Cerebellar nuclear complex (tissue), 1 donor: Measurements from ENCODE around the gene ZNF217.
"Not testable (repeated sequence)": the region's sequence is repeated elsewhere in the genome, so short reads cannot be mapped to it uniquely, and the experiment has no call there.

Experiments
- DNase-seq, 2 experiments: peaks; one replicate each; lab custom pipeline; 2025; lab: John Stamatoyannopoulos, UW

The ZNF217 gene

GRCh38 chr20:53622247-53623133 lies 28.9 kb upstream of the ZNF217 start:
- DNase-seq = no peak

DNA sequence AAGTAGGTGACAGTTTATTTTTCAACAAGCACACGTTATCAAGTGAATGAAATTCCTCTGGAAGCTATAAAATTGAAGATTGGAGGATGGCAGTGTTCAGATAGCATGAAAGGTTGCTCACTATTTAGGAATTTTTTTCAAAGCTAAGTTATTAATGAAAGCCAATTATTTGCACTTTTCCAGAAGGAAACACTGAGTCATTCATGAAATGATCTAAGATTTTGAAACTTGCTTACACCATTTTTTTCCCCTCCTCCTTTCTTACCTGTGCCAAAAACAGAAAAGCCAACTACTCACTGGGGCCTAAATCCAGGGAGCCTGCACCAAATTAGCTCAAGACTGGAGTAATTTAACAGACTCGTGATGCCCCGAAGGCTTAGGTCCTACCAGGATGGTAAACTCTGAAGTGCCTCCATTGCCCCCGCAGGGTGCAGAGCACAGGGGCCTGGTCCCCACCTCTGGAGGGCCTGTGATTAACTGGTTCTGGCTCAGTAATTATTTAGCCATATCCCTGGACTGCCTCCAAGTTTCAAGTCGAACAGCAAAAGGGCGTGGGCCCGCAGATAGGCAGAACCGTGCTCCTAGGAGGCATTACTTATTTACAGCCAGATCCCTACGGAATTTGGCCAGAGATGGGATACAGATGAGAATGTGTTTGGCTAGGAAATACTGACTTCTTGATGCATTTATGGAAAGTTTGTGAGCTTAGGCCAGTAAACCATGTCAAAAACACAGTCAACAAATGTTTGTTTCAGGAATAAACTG lies 28.0 kb upstream of the ZNF217 start:
- no peak for DNase-seq

- DNase-seq = not testable (repeated sequence)
Measured at GRCh38 chr20:53618490-53619000, 24.9 kb upstream of the ZNF217 start.

DNA sequence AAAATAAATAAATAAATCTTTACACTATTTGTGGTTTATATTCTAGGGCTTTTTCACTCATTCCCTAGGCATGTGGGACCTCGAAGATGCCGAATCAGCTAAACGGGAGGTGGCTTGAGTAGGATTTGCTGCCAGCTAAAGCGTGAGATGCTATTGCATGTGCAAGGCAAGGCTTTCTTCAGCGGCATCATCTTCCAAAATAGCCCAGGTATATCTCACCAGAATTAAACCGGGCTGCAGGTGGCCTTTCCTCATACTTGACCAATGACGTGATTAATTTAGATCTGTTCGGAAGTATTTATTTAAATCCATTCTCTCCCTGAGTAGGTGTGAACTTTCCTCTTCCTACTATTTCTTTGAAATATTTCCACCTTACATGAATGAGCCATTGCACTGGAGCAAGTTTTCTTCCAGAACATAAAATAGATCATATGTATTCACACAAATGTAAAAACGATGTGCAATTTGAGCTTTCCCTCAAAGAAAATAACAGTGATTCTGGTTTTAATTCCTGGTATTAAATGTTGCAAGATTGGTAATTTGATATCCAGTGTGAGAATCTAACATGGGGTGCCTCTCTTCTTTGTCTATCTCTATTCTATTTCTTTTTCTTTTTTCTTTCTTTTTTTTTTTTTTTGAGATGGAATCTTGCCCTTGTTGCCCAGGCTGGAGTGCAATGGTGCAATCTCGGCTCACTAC lies 24.3 kb upstream of the ZNF217 start:
- no peak for DNase-seq

DNA sequence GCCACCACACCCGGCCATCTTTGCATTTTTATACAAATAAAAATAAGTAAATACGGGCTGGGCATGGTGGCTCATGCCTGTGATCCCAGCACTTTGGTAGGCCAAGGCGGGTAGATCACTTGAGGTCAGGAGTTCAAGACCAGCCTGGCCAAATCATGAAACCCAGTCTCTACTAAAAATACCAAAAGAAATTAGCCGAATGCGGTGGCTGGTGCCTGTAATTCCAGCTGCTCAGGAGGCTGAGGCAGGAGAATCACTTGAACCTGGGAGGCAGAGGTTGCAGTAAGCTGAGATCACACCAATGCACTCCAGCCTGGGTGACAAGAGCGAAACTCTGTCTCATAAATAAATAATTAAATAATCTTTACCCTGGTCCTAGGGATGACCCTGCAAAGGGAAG lies 22.9 kb upstream of the ZNF217 start:
- DNase-seq = not testable (repeated sequence)

GRCh38 chr20:53613748-53614147 lies 20.1 kb upstream of the ZNF217 start:
- no peak for DNase-seq

DNA sequence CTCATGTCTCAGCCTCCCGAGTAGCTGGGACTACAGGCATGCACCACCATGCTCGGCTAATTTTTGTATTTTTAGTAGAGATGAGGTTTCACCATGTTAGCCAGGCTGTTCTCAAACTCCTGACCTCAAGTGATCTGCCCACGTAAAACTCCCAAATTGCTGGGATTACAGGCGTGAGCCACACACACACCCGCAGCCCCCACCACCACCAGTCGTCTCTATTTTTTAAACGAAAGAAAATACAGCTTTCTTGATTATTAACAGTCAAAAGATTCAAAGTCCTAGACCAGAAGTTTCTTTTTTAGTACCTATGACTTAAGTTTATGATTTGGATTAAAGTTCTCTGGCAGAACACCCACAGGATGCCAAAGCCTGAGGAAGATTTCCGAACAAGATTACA lies 18.6 kb upstream of the ZNF217 start:
- DNase-seq = not testable (repeated sequence)

DNA sequence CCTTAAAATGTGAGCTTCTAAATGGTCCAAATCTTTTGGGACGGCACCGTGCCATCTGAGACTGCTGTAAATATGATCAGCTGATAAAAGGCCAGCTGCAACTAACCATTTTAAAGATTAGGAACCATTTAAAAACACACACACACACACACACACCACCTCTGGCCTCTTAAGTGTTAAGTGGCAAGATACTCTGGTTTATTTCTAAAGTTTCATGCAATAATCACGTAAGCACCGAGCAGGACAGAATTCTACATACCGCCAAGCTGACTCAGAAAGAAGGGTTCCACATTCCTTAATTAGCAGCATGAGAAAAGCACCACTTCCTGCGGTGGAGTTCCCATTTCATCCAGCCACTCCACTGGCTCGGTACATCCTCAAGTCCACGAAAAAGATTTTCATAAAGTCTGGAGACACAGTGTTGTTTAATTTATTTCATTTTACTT lies 17.8 kb upstream of the ZNF217 start:
- DNase-seq = no peak

DNA sequence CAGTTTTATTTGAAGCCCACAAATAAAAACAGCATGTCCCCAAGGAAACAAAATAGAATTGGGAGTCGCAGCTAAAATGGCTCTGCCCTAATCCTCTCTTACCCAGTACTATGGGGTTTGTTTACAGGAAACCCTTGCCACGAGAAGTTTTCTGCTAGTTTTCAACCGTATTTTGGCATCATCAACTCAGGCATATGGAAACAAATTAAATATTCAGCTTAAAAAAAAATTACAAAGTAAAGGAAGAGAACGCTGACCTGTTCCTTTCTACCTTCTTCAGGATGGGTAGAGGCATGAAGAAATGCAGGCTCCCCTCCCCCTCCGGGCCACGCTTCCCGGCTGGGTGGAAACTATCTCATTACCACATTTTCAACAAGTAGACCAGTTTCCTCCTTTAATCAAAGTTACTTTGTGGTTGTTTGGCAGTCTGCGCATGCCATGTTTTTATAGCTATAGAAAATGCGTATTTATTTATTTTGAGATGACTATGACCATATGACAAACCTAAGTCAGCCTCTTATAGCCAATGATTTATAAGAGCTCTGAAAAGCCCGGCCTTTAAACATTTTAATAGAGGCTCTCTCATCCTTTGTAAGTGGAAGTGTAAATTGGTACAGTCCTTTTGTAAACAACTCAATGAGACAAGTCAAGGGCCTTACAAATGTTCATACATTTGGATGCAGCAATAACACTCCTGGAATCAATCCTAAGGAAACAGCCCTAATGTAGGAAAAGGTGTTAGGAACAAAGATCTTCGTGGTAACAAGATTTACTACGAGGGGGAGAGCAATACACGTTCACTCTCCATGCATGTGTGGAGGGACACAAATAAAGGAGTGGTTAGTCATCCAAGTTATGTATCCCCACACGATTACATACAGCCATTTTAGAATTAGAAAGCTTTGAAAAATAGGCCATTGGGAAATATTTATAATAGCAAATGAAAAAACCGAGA lies 16.1 kb upstream of the ZNF217 start:
- DNase-seq = no peak

DNA sequence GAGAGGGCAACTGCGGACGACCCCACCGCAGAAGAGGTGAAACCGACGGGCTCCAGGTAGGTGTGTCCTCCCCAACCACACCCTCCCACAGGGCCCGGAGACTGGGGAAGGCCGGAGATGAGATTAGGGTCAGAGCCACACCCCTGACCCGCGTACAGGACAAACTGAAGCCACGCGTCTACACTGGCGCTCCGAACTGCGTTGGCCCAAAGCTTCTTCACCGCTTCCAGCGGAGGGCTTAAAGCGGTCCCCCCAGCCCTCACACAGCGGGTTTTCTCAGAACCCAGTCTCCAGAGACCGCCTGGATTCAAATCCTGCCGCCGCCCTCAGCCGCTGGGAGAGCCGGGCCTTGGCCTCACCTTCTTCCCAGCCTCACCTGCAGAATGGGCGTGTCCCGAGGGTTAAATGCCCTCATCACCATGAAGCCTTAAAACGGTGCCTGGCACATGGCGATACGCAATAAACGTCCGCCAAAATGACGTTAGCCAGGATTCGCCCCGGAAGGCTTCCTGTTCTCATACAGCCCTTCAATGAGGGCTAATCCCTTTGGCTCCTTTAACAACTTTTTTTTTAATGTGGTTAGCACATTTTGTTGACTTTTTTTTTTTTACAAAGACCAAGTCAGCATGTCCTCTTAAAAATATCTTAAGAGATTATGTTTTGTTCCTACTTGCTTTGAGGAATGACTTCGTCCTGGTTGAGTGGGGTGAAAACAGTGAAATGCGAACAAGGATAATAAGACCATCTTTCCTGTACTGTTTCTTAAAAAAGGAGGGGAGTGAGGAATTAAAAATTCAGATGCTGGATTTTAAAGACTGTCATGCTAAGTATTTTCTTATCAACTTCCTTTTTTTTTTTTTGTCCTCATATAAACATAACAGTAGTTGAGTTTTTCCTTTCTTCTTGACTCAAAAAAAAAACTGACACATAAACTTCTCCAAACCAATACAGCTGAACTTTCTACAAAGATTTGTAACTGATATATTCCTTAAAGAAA lies 15.1 kb upstream of the ZNF217 start:
- DNase-seq = no peak

- no peak for DNase-seq
Measured at GRCh38 chr20:53608071-53608455, 14.4 kb upstream of the ZNF217 start.

DNA sequence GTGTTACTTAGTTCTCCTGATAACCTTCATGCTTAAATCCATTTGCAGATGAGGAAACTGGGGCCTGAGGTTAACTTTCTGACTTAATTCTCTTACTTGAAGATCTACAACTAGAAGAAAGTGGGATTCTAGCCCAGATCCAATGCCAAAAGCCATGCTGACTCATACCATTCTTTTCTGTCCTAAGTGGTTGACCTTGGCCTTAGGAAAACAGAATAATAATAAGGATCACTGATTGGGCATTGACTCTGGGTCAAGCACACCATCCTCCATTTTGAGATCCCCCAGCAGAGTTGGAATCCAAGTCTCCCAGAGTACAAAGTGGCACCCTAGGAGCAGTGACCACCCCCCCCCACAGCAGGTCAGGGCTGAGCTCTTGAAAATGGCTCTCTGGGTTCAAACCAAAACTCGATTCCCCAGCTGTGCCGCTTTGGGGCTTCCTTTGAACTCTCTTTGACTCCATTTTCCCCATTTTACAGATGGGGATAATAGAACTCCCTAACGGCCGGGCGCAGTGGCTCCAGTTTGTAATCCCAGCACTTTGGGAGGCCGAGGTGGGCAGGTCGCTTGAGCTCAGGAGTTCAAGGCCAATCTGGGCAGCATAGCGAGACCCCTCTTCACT lies 12.8 kb upstream of the ZNF217 start:
- DNase-seq = no peak

- not testable (repeated sequence) for DNase-seq
Measured at GRCh38 chr20:53605401-53605800, 11.8 kb upstream of the ZNF217 start.

GRCh38 chr20:53604846-53605245 lies 11.2 kb upstream of the ZNF217 start:
- DNase-seq = not testable (repeated sequence)

DNA sequence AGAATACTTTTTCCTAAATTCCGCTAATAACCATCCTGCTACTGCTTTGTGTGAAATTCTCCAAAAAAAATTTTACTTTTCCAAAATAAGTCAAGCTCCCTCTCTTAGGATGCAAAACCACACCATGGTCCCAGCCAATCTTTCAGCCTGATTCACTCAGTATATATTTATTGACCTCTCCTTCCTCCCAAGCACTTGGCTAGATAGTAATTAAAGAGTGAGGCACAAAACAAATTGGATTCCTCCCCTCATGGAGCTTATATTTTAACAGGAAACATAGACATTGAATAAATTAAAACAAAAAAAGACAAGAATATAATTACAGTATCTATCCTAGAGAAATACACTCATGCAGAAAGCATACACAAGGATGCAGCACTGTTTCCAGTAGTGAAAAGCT lies 9.0 kb upstream of the ZNF217 start:
- DNase-seq = no peak

DNA sequence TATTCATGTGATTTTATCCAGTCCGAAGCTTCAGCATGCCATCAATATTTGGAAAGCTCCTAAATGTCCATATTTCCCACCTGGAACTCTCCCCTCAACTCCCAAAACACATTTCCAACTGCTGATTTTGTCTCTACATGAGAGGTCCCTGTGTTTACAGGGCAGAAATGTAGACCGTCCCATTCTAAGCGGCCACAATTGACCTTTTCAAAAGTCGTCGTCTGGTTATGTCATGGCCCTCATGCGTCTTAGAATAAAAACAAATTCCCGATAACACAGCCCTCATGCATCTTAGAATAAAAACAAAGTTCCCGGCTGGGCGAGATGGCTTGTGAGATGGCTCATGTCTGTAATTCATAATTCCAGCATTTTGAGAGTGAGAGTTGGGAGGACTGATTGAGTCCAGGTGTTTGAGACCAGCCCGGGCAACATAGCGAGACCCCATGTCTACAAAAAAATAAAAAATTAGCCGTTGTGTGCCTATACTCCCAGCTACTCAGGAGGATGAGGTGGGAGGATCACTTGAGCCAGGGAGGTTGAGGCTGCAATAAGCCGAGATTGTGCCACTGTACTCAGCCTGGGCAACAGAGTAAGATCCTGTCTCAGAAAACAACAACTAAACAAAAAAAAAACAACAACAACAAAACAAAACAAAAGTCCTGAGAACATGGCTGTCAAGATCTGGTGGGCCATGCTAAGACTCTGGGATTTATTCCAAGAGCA lies 6.4 kb upstream of the ZNF217 start:
- DNase-seq = no peak

DNA sequence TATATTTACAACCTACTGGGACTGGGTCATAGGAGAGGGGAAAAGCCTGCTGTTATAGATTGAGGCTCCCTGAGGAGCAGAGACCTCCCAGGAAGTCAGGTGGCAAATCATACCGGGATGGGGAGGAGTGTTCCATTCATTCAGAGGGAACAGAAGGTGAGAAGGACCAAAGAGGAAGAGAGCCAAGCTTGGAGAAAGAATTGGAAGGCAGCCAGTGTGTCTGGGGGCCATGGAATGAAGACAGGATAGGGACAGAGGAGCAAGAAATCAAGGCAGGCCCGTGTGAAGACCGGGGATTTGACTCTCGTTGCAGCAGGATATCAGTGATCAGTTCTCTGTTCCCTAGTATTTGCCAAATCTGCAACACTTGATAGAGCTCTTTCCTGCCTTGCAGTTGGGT lies 5.7 kb upstream of the ZNF217 start:
- DNase-seq = no peak

GRCh38 chr20:53599044-53599362 lies 5.4 kb upstream of the ZNF217 start:
- DNase-seq = no peak
